NCI-H524 treated with DMSO at 0.1 percent for 48 hours (cell line): Measurements from ENCODE around the gene HIF1A.
"Not testable (repeated sequence)": the region's sequence is repeated elsewhere in the genome, so short reads cannot be mapped to it uniquely, and the experiment has no call there.

Experiments used
- DNase-seq: peaks from one replicate; lab custom pipeline; 2025; lab: John Stamatoyannopoulos, UW

HIF1A gene

DNA sequence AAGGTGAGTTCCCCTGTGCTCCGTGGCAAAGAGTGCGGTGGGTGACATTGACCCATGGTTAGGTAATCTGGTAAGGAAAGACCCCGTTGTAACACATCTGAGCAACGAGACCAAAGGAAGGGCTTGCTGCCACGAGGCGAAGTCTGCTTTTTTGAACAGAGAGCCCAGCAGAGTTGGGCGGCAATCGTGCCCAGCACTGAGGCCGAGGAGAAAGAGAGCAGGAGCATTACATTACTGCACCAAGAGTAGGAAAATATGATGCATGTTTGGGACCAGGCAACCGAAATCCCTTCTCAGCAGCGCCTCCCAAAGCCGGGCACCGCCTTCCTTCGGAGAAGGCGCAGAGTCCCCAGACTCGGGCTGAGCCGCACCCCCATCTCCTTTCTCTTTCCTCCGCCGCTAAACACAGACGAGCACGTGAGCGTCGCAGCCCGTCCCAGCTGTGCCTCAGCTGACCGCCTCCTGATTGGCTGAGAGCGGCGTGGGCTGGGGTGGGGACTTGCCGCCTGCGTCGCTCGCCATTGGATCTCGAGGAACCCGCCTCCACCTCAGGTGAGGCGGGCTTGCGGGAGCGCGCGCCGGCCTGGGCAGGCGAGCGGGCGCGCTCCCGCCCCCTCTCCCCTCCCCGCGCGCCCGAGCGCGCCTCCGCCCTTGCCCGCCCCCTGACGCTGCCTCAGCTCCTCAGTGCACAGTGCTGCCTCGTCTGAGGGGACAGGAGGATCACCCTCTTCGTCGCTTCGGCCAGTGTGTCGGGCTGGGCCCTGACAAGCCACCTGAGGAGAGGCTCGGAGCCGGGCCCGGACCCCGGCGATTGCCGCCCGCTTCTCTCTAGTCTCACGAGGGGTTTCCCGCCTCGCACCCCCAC lies at the start of gene HIF1A:
HIF1A (plus strand) TSS at position 684 of the 865 bp plus-strand sequence. CDS start 292 bp downstream, outside the sequence.
- DNase-seq = peak; percentile 94

DNA sequence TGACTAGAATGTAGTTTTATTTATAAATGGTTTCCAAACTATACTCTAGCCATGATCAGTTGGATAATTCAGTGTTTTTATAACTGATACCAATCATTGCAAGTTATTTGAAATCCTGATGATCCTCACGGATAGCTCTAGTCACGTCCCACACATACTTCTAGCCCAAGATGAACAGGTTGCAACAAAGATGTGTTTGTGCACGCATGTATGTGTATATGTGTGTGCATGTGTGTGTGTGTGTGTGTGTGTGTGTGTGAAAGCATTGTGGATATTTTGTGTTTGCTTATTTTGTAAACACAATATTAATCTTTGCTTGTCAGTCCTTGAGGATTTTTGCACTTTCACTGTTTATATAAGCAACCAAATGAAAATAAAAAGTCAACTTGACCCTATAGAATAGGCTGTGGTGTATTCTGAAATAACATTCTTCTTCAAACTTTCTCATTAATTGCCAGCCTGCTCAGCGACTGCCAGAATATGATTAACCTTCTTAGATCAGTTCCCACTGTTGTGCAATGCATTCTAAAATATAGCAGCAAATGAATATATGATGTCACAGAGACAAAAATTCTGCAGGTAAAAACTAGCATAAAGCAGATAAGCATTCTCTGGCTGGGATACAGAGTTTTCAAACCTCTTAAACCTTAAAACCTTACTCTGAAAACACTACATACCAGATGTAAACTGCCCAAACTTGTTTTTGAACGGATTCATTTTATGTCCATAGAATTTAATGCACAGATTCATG lies 48.8 kb upstream of the HIF1A start:
- no peak for DNase-seq

DNA sequence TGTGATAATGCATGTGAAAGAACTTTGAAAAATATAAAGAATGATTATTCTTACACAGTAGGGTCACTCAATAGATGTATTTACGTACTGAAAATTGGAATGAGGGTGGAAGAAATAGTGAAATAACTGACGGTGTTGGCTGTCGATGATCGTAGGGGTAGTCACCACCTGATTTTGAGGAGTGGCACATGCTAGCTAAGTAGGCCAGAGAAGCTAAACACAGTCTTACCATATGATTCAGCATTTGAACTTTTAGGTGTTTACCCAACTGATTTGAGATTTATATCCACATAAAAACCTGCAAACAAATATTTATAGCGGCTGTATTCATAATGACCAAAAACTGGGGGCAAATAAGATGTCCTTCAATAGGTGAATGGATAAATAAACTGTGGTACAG lies 47.6 kb upstream of the HIF1A start:
- no peak for DNase-seq

DNA sequence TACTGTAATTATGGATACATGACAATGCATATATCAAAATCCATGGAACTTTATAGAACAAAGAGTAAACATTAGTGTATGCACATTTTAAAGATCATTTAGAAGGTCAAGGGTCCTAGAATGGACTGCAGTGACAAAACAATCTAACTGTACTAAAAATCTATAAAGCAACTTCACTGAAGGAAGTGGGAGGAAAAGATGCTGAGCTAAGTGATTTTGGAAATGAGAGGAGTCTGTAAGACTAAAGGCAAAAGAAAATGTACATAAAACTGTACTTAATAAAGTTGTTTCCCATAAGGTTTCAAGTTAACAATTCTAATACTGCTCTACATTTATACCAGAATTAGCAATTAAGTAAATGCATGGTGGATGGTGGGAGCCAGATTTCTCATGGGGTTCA lies 46.9 kb upstream of the HIF1A start:
- DNase-seq = no peak

DNA sequence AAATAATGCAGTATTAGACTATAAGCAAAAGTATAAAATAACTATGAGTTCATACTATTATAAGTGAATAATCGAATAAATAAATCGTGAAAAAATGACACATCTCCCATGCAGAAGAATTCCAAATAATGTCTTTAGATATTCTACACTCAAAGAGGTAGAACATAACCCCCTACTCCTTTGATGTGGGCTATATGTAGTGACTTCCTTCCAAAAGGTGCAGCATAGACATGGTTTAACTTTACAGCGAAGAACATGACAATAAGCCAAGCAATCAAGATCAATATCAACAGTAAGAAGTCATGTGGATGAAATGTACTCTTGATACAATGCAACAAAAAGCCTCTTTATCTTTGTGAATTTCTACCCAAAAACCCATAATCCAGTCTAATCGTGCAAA lies 46.0 kb upstream of the HIF1A start:
- DNase-seq = no peak

DNA sequence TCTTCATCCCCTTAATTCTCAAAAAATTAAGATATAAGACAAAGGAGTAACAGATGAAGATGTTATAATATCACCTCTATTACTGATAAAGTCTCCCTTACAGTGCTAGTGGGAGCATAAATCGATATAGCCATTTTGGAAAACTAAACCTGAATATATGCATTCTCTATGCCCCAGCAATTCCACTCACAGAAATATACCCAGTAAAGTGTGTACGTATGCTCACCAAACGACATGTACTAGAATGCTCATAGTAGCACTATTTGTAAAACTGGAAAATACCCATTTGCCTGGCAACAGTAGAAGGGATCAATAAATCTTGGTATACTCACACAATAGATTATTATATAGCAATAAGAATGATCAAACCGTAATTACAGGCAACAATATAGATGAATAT lies 44.0 kb upstream of the HIF1A start:
- no peak for DNase-seq

DNA sequence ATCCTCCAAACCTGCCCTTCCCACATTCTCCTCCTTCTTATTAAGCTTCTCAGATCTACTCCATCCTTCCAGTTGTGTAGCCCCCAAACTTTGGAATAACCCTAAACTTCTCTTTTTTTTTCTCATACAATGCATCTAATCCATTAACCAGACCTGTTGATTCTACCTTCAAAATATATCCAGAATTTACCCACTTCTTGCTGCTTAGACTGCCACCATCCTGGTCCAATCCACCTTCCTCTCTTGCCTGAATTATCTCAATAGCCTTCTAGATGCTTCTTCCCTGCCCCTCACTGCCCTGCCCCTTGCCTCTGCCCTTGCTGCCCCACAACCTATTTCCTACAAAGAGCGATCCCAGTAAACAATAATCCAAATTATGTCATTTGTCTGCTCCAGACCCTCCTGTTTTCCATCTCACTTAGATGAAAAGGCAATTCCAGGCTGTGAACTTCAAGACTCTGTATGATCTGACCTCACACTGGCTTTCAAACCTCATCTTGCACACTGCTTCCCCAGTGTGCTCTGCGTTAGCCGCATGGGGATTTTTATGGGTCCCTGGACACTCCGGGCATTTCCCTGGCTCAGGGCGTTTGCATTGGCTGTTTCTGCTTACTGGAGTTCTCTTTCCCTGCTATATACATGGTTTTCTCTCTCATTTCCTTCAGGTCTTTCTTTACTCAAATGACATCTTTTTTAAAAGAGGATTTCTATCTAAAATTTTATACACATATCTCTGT lies 42.6 kb upstream of the HIF1A start:
- DNase-seq = no peak

DNA sequence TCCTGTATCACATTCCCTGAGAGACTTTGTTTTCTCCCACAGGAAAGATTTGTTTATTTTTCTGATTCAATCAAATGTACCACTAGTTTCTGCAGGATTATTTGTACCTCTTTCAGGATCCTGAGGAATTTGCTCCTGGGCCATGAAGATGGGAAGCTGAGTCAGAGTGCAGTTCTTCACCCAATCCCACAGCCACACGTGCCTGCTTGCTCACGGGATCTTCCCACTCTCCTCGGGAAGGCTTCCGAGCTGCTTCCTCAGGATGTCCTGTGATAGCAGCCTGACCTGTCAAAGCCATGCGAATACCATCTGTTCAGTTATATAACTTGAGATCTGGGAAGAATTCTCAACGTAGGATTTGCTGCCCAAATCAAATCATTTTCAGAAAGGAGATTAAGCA lies 41.8 kb upstream of the HIF1A start:
- DNase-seq = peak; percentile 58

DNA sequence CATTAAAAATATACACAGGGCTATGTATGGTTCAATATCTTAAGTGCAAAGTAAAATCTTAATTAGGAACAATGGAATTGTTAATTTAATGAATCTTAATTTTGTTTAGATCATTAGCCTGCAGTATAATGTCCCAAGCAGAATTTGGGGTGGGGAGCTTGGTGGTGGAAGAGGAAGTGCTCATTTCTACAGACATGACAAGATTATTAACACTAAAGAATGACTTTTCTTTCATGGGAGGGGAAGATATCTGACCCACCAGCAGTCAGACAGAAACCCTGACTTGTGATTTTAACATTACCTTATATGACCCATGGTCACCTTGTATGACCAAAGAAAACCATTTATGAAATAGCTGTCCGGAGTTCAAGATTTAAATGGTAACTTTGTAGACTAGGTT lies 41.3 kb upstream of the HIF1A start:
- DNase-seq = no peak

DNA sequence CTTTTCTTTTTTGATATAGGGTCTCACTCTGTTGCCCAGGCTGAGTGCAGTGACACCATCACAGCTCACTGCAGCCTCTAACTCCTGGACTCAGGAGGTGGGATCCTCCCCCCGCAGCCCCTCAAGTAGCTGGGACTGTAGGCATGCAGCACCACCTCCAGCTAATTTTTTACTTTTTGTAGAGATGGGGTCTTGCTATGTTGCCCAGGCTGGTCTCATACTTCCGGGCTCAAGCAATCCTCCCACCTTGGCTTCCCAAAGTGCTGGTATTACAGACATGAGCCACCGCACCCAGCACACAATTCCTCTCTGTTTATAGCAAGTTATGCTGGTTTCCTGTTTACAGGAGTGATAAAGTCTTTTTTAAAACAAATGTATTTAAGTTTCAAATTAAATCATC lies 39.5 kb upstream of the HIF1A start:
- no peak for DNase-seq

DNA sequence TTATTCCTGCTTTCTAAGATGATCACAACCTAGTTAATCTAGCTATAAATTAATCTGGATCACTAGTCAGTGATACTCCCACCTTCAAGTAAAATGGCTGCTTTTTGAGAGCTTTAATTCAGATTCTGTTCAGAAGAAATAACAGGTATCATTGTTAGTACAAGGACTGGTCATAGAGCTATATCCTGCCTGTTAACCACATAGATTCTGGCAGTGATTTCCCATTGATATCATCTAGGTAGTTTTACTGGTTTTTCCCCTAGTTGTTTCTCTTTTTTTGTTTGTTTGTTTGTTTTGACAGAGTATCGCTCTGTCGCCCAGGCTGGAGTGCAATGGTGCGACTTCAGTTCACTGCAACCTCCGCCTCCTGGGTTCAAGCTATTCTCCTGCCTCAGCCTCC lies 39.0 kb upstream of the HIF1A start:
- DNase-seq = no peak

DNA sequence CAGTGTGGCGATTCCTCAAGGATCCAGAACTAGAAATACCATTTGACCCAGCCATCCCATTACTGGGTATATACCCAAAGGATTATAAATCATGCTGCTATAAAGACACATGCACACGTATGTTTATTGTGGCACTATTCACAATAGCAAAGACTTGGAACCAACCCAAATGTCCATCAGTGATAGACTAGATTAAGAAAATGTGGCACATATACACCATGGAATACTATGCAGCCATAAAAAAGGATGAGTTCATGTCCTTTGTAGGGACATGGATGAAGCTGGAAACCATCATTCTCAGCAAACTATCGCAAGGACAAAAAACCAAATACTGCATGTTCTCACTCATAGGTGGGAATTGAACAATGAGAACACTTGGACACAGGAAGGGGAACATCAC lies 37.2 kb upstream of the HIF1A start:
- not testable (repeated sequence) for DNase-seq

DNA sequence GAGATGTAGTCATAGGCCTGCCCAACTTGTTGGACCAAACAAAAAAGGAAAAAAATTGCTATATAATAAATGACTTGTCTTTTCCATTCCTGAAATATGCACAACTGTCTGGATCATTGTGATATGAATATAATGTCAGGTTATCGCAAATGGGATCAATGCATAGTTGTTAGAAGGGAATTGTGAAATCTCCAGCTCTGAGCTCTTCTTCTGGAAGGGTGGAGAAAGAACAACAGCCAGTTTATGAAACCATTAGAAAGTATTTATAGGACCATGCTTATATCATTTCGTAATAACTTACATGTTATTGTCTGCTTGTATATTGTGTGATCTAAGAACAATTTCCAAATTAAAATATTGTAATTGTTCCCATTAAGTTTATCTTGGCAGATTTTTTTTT lies 35.7 kb upstream of the HIF1A start:
- no peak for DNase-seq

DNA sequence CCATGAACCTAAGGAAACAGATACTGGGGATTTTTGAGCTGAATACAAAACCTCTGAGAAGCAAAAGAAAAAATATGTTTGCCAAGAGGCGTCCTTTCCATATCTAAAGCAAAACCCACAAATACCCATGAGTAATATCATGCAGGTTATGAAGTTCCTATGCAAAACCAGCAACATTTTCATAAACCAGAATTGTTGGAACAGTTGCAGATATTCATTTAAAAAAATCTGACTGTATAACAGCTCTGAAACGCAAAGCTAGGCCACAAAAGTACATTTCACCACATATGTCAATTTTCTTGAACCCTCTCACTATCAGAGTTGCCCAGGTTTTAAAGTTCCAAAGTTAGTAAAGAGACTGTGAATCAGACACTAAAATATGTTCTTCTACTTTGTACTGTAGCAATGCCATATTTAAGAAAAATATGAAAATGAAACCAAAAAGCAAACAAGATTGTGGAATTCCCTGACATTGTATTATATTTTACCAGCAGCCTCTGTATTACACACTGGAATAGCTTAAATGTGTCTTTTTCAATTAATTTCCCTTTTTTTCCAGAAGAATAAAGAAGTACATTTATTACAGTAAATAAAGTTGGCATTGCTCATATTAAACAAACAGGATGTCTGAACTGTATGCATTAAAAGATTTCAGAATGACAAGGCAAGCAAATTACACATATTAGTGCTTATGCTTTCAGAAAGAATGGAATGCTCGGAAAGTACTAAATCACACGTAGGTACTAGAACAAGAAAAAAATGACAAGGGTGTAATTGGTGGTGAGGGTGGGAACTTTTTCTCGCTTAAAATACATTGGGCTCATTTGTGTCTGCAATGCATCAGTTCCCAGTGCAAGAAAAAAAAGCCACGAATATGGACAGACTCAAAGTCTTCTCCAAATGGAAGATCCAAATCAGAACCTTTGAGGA lies 33.6 kb upstream of the HIF1A start:
- DNase-seq = no peak

DNA sequence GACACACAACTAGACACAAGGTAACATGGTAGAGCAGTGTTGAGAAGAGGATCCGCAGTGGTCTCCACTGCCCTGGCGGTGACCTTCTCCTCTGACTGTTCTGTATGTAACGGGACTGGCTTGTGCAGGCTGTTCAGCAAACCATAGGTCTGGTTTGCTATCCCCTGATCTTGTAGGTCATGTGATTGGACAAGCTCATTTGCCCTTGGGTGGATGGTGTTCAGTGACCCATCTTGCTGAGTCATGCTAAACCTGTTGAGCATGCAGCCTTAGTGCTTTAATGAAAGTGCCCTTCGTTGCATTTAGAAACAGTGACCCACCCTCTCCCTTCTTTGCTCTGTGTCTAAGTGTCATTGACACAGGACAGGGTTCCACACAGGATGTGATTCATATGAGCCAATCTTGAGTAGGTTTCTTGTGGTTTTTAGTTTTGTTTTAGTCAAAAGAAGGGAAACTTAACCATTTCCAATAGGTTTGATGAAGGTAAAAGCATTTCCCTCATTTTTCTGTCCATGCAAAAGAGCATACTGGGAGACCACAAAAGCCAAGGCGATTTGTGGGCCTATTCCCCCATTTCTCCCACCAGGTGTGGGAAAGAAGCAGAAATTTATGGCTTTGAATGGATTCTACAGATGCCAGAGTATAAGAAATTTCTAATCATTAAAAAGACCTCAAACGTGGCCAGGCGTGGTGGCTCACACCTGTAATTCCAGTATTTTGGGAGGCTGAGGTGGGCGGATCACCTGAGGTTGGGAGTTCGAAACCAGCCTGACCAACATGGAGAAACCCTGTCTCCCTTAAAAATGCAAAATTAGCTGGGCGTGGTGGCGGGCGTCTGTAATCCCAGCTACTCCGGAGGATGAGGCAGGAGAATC lies 32.6 kb upstream of the HIF1A start:
- no peak for DNase-seq

DNA sequence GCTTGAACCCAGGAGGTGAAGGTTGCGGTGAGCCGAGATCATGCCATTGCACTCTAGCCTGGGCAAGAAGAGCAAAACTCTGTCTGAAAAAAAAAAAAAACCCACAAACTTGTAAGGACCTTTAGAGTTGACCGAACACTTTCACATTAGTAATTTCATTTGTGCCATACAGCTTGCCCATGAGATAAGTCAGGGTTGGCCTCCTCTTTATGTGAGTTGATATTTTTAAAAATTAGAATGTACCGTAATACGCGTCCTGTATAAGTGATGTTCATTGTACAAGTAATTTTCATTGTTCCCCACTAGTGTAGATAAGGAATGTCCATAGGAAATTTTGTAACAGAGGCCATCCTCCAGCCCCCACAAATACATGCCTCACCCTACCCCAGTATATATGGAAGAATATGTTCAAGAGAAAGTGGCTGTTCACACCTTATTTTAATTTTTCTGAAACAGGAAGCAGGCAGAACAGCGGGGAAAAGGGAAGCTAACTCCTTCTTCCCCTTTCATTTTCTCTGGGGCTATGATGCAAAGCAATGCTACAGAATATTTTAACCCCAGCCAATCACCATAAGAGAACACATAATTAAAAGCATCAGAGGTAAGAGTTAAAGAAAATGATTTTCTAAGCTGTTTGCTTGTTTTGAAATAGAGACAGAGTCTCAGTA lies 31.9 kb upstream of the HIF1A start:
- DNase-seq = no peak

DNA sequence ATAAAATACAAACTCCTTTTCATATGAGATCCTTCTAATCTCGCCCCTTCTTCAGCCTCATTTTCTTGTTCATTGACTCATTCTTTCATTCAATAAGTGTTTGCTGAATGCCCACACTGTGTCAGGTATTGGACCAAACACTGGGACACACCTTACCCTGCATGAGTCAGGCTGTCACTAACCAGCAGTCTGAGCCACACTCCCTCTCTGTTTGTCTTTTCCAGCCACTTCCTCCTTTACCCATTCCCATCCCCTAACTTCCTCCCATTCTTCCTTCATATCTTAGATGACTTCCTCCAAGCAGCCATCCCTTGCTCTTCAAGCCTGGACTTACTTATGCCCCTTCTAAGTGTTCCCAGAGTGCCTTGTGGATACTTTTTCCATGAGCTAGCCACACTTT lies 27.0 kb upstream of the HIF1A start:
- no peak for DNase-seq

DNA sequence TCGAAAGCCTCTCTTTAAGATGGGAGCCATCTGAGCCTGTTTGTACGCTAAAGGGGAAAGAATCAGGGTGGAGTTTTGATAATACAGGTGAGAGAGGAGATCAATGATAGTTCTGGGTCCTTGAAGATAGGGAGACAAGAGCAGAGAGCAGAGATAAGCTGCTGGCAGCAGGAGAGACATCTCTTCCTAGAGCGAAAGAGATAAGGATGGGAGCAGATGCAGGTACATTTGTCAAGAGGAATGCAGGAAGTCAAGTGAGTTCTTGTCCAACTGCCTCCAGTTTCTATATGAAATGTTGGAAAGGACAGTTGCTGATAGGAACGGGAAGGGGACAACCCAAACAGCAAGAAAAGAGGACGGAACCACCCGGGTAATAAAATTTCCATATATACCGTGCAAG lies 24.7 kb upstream of the HIF1A start:
- DNase-seq = no peak

DNA sequence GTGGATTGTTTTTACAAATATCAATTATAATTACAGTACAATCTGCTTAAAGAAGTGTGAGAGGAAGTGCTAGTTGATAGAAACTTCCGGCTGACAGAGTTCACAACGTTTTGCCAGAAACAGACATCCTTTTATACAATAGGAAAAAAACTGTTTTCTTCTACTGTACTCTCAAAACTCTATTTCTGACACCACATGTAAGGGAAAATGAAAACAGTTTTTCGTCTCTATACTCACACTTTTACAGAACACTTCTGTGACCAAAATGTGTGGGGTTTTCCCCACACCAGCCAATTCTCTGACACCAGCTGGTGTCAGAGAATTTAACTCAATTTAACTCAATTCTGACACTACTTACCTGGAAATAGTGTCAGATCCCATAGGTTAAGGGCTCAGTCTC lies 24.2 kb upstream of the HIF1A start:
- DNase-seq = no peak

DNA sequence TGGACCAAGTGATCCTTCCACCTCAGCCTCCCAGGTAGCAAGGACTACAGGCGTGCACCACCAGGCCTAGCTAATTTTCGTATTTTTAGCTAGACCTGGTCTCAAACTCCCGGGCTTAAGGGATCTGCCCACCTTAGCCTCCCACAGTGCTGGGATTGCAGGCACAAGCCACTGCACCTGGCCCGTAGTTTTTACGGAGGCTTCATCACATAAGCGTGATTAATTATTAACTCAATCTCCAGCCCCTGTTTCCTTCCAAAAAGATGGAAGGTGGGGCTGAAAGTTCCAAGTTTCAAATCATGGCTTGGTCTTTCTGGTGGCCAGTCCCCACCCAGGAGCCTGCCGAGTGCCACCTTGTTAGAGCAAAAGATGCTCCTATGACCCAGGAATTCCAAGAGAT lies 22.5 kb upstream of the HIF1A start:
- no peak for DNase-seq
